Heart left ventricle (tissue), 16 donors: ENCODE results near the gene SLC15A3. TPM values are rescaled to one million over a fixed set of nuclear protein-coding genes. Genes with fewer than 3 reads are reported as not detected.

Experiments
- ATAC-seq, 4 donors: fragments of 200-7000 bp; cut with Tn5 transposase; one replicate each; pipeline ENCODE4 v1.9.1; 2020 to 2022; ENCODE audit warnings: moderate library complexity in 4 of 4, mild to moderate bottlenecking in 3 of 4, moderate number of reproducible peaks in 1 of 4
- DNase-seq, 5 donors: peaks; one replicate each; pipeline ENCODE4 v3.0.0-alpha.2; 2020
- H3K27ac ChIP-seq, 12 donors: fragments of 200-600 bp; sonication (generic) in 4 of 12; one replicate each; pipeline versions ENCODE4 v1.5.0 to v1.8.0; 2016 to 2022; ENCODE audit warnings: mild to moderate bottlenecking in 2 of 12
- H3K27me3 ChIP-seq, 9 donors: fragments of 200-600 bp; sonication (generic) in 2 of 9; one replicate each; pipeline versions ENCODE4 v1.5.1 to v1.8.0; 2016 to 2022; ENCODE audit warnings: mild to moderate bottlenecking in 3 of 9
- H3K36me3 ChIP-seq, 9 donors: fragments of 200-600 bp; sonication (generic) in 2 of 9; one replicate each; pipeline versions ENCODE4 v1.5.0 to v1.8.0; 2018 to 2022; ENCODE audit warnings: mild to moderate bottlenecking in 2 of 9
- H3K4me1 ChIP-seq, 12 donors: fragments of 200-600 bp; sonication (generic) in 4 of 12; one replicate each; pipeline versions ENCODE4 v1.5.0 to v1.8.0; 2016 to 2022; ENCODE audit warnings: mild to moderate bottlenecking in 3 of 12
- H3K4me3 ChIP-seq, 12 donors: fragments of 200-600 bp; sonication (generic) in 4 of 12; one replicate each; pipeline versions ENCODE4 v1.5.0 to v1.8.0; 2017 to 2022; ENCODE audit warnings: mild to moderate bottlenecking in 9 of 12, moderate library complexity in 4 of 12
- H3K9me3 ChIP-seq, 12 donors: fragments of 200-600 bp; sonication (generic) in 4 of 12; one replicate each; pipeline versions ENCODE4 v1.5.0 to v1.8.0; 2016 to 2022; ENCODE audit warnings: mild to moderate bottlenecking in 1 of 12
- CTCF ChIP-seq, 12 donors: fragments of 200-600 bp; sonication (generic) in 4 of 12; IDR thresholded peaks; one replicate each; pipeline versions ENCODE4 v1.5.0 to v1.8.0; 2018 to 2022; ENCODE audit warnings: antibody characterized with exemption in 12 of 12, mild to moderate bottlenecking in 5 of 12
- POLR2A ChIP-seq, 2 donors: fragments of 450-650 bp; IDR thresholded peaks; one replicate each; pipeline ENCODE4 v1.6.1; 2017; ENCODE audit warnings: antibody characterized with exemption in 2 of 2, mild to moderate bottlenecking in 2 of 2, moderate library complexity in 2 of 2
- WGBS, 4 donors: extraction: QIAGEN DNeasy Blood & Tissue Kit in 2 of 4; methylation state at CpG; one replicate each; pipeline versions ENCODE4 v1.1.5 to v1.1.7; 2013 to 2018; 5-methylcytosine and 5-hydroxymethylcytosine counted together
- intact Hi-C, 10 donors: fragments of 100-400 bp; cut with DNase I; formaldehyde crosslinking; loops; one replicate each; pipeline versions ENCODE4 v1.11.1 to v1.14.2; 2022
- polyA plus RNA-seq, 2 donors: library from polyadenylated mRNA; stranded (reverse); fragments of 200-250 nt; gene quantifications; one replicate each; pipeline ENCODE4 v1.2.3, GENCODE V29; 2013
- total RNA-seq, 9 donors: library from RNA; depleted of rRNA in 2 of 9; stranded (reverse); fragments of >200 nt in 2 of 9; fragmentation: NEBNext Ultra II Directional in 3 of 9; extraction: Animal tissue kit (Norgen Biotek cat#: 25700) in 3 of 9; gene quantifications; one replicate each; pipeline versions ENCODE4 v1.1.0 to v1.2.4, GENCODE V29; 2016 to 2023
- donor health status: ischemic (EF 13 %, LVEDD 7.1; RV severe dilation, severe dysfunction).
- donor health status: healthy with polysubstance abuse.
- donor health status: DM: no; HTN: yes; CAD: no.
- donor health status: DM: no; HTN: no; CAD: no.
- donor health status: ischemic (EF 25% LVEDD 6.9; RV normal size, moderate dysfunction).
- donor health status: ischemic (EF 25% LVEDD 5.7; RV mildly dilated, moderate dysfunction).
- donor health status: healthy.
- donor health status: DM: yes; HTN: yes; CAD: no.
- donor health status: ischemic (EF 35%, LVEDD 5.7; RV mildly dilated, moderate dysfunction).
- donor health status: nonischemic (EF 11% LVEDD 7.7; RV severe dilation, severe dysfunction).
- donor health status: DM: yes; HTN: yes; CAD: no.
- donor health status: PGD.
- donor health status: ischemic (EF 29% LVEDD 5.4; RV normal size, mild dysfunction).
- donor health status: nonischemic (EF 23%, LVEDD 6.1; RV moderate dilation, normal function).

Gene SLC15A3
- total and polyA plus RNA-seq, 11 donors, result 11.9 to 85.1 (median 19.1) TPM

GRCh38 chr11:60950024-60950423, 2.0 kb downstream of the SLC15A3 start:
- no peak for DNase-seq
- intact Hi-C loops, result loop anchor here in 3 of 10 donors (2.0 to 5.0 kb wide), 4 partner anchors 33 to 118 kb away; partner anchors contain the start of gene TMEM109 (in 2 of the 3)
- peaks cover 0 to 23% (median 5%) of the 10 kb centered on the region in 9 donors for H3K36me3 ChIP-seq
- ATAC-seq, result peak in 1 of 4 donors; percentile 9
- no peaks in the 10 kb centered on the region for H3K9me3 ChIP-seq
- H3K4me1 ChIP-seq, result peaks cover 0 to 79% (median 15%) of the 10 kb centered on the region in 12 donors
- H3K4me3 ChIP-seq, result peak overlapping the region in 11 of 12 donors; percentile 45 to 77 (median 58)
- TF ChIP-seq POLR2A (IDR thresholded peaks at IDR 0.05), result no peak
- H3K27ac ChIP-seq, result peak overlapping the region in 5 of 12 donors; percentile 78 to 88 (median 85)
- WGBS, 4 donors, result 59 to 73% (median 66%) methylated on average over 6 of the region's 6 CpGs
- peaks cover 0 to 5% (median 0%) of the 10 kb centered on the region in 9 donors for H3K27me3 ChIP-seq

GRCh38 chr11:60948250-60948649, 3.7 kb downstream of the SLC15A3 start:
- H3K9me3 ChIP-seq, result no peaks in the 10 kb centered on the region
- no peak for DNase-seq
- no peak overlapping the region for H3K4me3 ChIP-seq
- H3K4me1 ChIP-seq, result peaks cover 0 to 62% (median 17%) of the 10 kb centered on the region in 12 donors
- no peak overlapping the region for H3K27ac ChIP-seq
- TF ChIP-seq POLR2A (IDR thresholded peaks at IDR 0.05) (no peak), CTCF (IDR thresholded peaks at IDR 0.05) (no peak)
- no peak for ATAC-seq
- peaks cover 0 to 41% (median 5%) of the 10 kb centered on the region in 9 donors for H3K36me3 ChIP-seq
- WGBS, 4 donors, result 84 to 93% (median 89%) methylated on average over 5 of the region's 5 CpGs
- intact Hi-C loops, result no loop called here
- peaks cover 0 to 5% (median 0%) of the 10 kb centered on the region in 9 donors for H3K27me3 ChIP-seq

- Histone ChIP-seq H3K27ac (peak overlapping the region in 1 of 12 donors; percentile 11), H3K4me1 (peaks cover 0 to 57% (median 15%) of the 10 kb centered on the region in 12 donors), H3K36me3 (peaks cover 0 to 46% (median 6%) of the 10 kb centered on the region in 9 donors), H3K9me3 (no peaks in the 10 kb centered on the region), H3K27me3 (peaks cover 0 to 5% (median 0%) of the 10 kb centered on the region in 9 donors), H3K4me3 (no peak overlapping the region)
- TF ChIP-seq POLR2A (IDR thresholded peaks at IDR 0.05) (no peak), CTCF (IDR thresholded peaks at IDR 0.05) (no peak)
- ATAC-seq (no peak), DNase-seq (no peak)
- intact Hi-C loops, result no loop called here
- WGBS, 4 donors, result 49 to 63% (median 55%) methylated on average over 2 of the region's 2 CpGs
These were observed 4.3 kb downstream of the SLC15A3 start for GRCh38 chr11:60947700-60948099.

GRCh38 chr11:60946601-60947264, 5.2 kb downstream of the SLC15A3 start:
- Histone ChIP-seq H3K4me3 (no peak overlapping the region), H3K27ac (no peak overlapping the region), H3K9me3 (no peaks in the 10 kb centered on the region), H3K36me3 (peaks cover 0 to 55% (median 13%) of the 10 kb centered on the region in 9 donors), H3K27me3 (peaks cover 0 to 5% (median 0%) of the 10 kb centered on the region in 9 donors), H3K4me1 (peaks cover 0 to 52% (median 16%) of the 10 kb centered on the region in 12 donors)
- ATAC-seq (no peak), DNase-seq (no peak)
- no peak for TF ChIP-seq POLR2A (IDR thresholded peaks at IDR 0.05)
- no peak for TF ChIP-seq CTCF (IDR thresholded peaks at IDR 0.05)
- 88 to 89% (median 89%) methylated on average over 15 of the region's 15 CpGs for WGBS, 4 donors
- intact Hi-C loops, result no loop called here
